ENCODE data around the gene MRPS18B. TPM values are rescaled to one million over a fixed set of nuclear protein-coding genes. Genes with fewer than 3 reads are reported as not detected.

MRPS18B gene
- total and polyA plus RNA-seq, 2 of the 4 experiments (the other 2 are of a cell fraction), result 51.2 to 82.3 TPM

GRCh38 chr6:30651143-30651542 lies 33.5 kb downstream of the MRPS18B start:
- Histone ChIP-seq H3K27me3 (ENCODE audit: control insufficient read depth, insufficient read depth, low read length) (no peaks in the 10 kb centered on the region), H4K20me1 (ENCODE audit: insufficient read depth, low read length) (peaks cover 4% of the 10 kb centered on the region; the same call in 1 of the 2 replicates), H3K27ac (ENCODE audit: insufficient read depth, low read length) (no peak overlapping the region), H3K4me1 (ENCODE audit: control insufficient read depth, insufficient read depth, low read length) (no peaks in the 10 kb centered on the region), H4K8ac (ENCODE audit: low read depth in 2 of 2, low read length in 2 of 2) (no peak overlapping the region), H3K79me1 (ENCODE audit: low read depth in 1 of 2, low read length in 2 of 2) (peaks cover 7 to 33% of the 10 kb centered on the region in 2 experiments), H2AFZ (replicated peaks; ENCODE audit: low read length, poor library complexity) (no peak overlapping the region), H3K4me3 (ENCODE audit: insufficient read depth, low read depth, low read length) (no peak overlapping the region), H2BK120ac (ENCODE audit: low read depth, low read length) (no peak overlapping the region), H2AK9ac (replicated peaks; ENCODE audit: low read depth, low read length, poor library complexity) (no peak overlapping the region), H3K36me3 (ENCODE audit: control insufficient read depth, insufficient read depth, low read length) (peaks cover 42% of the 10 kb centered on the region), H3K56ac (ENCODE audit: extremely low read depth, insufficient read depth, low read length) (no peak overlapping the region), H3K14ac (replicated peaks; ENCODE audit: low read depth, low read length) (no peak overlapping the region), H4K91ac (ENCODE audit: insufficient read depth, low read depth, low read length) (no peak overlapping the region), H3K23ac (ENCODE audit: low read depth, low read length) (no peak overlapping the region), H3K4me2 (ENCODE audit: low read depth, low read length) (no peak overlapping the region), H2AK5ac (ENCODE audit: low read depth, low read length) (no peak overlapping the region), H2BK20ac (ENCODE audit: low read depth, low read length) (no peak overlapping the region), H4K5ac (ENCODE audit: low read depth, low read length) (no peak overlapping the region), H2BK5ac (ENCODE audit: low read depth, low read length, poor library complexity, severe bottlenecking) (no peak overlapping the region), H3K4ac (ENCODE audit: low read depth, low read length) (no peak overlapping the region), H3K9me1 (ENCODE audit: insufficient read depth, low read length) (no peaks in the 10 kb centered on the region; the same call in 1 of the 2 replicates), H3K9me3 (ENCODE audit: control insufficient read depth, insufficient read depth, low read length) (no peaks in the 10 kb centered on the region), H3K9ac (ENCODE audit: low read depth, low read length) (no peak overlapping the region), H2BK15ac (ENCODE audit: low read depth, low read length) (no peak overlapping the region), H3K18ac (ENCODE audit: low read depth, low read length) (no peak overlapping the region)
- ChIA-PET POLR2A (ENCODE audit: unreplicated experiment) (no interaction called here), CTCF (interaction anchor here (0.8 kb wide), 1 partner anchor 670 kb away, joined by 3 read pairs; no protein-coding TSS in a partner anchor)
- TF ChIP-seq SMC3 (IDR thresholded peaks at IDR 0.05; ENCODE audit: low read depth, low read length) (no peak), RCOR1 (IDR thresholded peaks at IDR 0.05; ENCODE audit: insufficient replicate concordance, low read length) (no peak), CHD1 (IDR thresholded peaks at IDR 0.05; ENCODE audit: low read depth, low read length) (no peak), MXI1 (IDR thresholded peaks at IDR 0.05; ENCODE audit: borderline replicate concordance, low read depth, low read length) (no peak), CEBPB (IDR thresholded peaks at IDR 0.05; ENCODE audit: low read depth, low read length) (no peak)
- TF ChIP-seq, protein P1, sequence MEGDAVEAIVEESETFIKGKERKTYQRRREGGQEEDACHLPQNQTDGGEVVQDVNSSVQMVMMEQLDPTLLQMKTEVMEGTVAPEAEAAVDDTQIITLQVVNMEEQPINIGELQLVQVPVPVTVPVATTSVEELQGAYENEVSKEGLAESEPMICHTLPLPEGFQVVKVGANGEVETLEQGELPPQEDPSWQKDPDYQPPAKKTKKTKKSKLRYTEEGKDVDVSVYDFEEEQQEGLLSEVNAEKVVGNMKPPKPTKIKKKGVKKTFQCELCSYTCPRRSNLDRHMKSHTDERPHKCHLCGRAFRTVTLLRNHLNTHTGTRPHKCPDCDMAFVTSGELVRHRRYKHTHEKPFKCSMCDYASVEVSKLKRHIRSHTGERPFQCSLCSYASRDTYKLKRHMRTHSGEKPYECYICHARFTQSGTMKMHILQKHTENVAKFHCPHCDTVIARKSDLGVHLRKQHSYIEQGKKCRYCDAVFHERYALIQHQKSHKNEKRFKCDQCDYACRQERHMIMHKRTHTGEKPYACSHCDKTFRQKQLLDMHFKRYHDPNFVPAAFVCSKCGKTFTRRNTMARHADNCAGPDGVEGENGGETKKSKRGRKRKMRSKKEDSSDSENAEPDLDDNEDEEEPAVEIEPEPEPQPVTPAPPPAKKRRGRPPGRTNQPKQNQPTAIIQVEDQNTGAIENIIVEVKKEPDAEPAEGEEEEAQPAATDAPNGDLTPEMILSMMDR (conservative IDR thresholded peaks at IDR 0.05; ENCODE audit: low read depth, low read length), result no peak
- TF ChIP-seq, protein P2, sequence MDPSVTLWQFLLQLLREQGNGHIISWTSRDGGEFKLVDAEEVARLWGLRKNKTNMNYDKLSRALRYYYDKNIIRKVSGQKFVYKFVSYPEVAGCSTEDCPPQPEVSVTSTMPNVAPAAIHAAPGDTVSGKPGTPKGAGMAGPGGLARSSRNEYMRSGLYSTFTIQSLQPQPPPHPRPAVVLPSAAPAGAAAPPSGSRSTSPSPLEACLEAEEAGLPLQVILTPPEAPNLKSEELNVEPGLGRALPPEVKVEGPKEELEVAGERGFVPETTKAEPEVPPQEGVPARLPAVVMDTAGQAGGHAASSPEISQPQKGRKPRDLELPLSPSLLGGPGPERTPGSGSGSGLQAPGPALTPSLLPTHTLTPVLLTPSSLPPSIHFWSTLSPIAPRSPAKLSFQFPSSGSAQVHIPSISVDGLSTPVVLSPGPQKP (IDR thresholded peaks at IDR 0.05; ENCODE audit: borderline replicate concordance, low read depth, low read length), result no peak
- ATAC-seq (ENCODE audit: low read depth) (no peak), DNase-seq (no peak)
- intact Hi-C loops (cut with micrococcal nuclease) (no loop called here), dilution Hi-C loops (cut with HindIII; ENCODE audit: low sequenced_read_pairs, unreplicated experiment) (no loop called here), in situ Hi-C loops (cut with MboI; ENCODE audit: low sequenced_read_pairs) (no loop called here)
- no TSS peak for BruUV-seq (replicated peaks)
- WGBS, 2 experiments (ENCODE audit: extremely low coverage in 2 of 2, insufficient read length in 1 of 2), result 96% methylated on average over 7 of the region's 12 CpGs; no CpG with 5 or more reads in 1 of the 2 experiments

Measured in IMR-90 (cell line).